ENCODE results near the gene TJP1.

DNA sequence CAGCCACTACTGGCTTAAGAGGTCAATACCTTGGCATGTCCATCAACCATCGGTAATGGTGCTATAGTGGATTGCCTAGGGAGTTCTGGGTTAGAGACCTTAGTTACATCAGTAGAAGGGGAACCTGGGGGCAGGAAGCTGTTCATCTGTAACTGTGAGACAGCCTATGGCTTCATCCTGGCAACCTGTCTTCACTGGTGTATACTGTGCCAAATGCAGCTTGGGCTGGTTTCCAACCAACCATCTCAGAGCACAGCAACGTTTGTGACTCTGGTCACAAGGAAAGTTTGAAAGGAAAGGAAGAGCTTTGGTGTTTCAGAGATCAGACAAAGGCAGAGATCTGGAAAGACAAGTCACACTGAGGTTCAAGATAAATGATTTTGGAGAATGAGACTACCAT, 93.8 kb downstream of the TJP1 start:
- TF ChIP-seq, protein P1, sequence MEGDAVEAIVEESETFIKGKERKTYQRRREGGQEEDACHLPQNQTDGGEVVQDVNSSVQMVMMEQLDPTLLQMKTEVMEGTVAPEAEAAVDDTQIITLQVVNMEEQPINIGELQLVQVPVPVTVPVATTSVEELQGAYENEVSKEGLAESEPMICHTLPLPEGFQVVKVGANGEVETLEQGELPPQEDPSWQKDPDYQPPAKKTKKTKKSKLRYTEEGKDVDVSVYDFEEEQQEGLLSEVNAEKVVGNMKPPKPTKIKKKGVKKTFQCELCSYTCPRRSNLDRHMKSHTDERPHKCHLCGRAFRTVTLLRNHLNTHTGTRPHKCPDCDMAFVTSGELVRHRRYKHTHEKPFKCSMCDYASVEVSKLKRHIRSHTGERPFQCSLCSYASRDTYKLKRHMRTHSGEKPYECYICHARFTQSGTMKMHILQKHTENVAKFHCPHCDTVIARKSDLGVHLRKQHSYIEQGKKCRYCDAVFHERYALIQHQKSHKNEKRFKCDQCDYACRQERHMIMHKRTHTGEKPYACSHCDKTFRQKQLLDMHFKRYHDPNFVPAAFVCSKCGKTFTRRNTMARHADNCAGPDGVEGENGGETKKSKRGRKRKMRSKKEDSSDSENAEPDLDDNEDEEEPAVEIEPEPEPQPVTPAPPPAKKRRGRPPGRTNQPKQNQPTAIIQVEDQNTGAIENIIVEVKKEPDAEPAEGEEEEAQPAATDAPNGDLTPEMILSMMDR (IDR thresholded peaks at IDR 0.05) = no peak
- TF ChIP-seq POLR2A (IDR thresholded peaks at IDR 0.05) = no peak
